ENCODE results near the gene AXIN1.

DNA sequence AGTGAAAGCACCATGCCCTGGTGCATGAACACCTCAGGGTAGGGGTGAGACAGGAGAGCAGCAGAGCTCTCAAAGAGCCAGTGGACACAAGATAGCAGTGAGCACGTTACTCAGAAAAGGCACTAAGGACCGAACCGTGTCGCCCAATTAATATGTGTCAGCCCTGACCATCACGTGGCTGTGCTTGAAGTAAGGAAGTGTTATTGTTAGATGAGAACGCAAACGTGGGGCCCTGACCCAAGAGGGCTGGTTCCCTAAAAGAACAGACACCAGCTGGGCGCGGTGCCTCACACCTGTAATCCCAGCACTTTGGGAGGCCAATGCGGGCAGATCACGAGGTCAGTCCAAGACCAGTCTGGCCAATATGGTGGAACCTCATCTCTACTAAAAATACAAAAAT is 16.3 kb downstream of the AXIN1 start:
- TF ChIP-seq EZH2 (IDR thresholded peaks at IDR 0.05) (no peak), CTCF (IDR thresholded peaks at IDR 0.05) (no peak)

Measured in neural progenitor cell (in vitro differentiated cells).